ENCODE data around the gene C12orf57.

GRCh38 chr12:6912164-6912935, 31.5 kb upstream of the C12orf57 start:
- TF ChIP-seq E2F4 (CRISPR knock-in tag; IDR thresholded peaks at IDR 0.05; ENCODE audit: low read depth) = no peak
- TF ChIP-seq POLR2A (conservative IDR thresholded peaks at IDR 0.05) = no peak
- no peak for TF ChIP-seq PCBP1 (IDR thresholded peaks at IDR 0.05; ENCODE audit: low read depth, low read length, poor library complexity, severe bottlenecking)
- TF ChIP-seq RFX5 (IDR thresholded peaks at IDR 0.05; ENCODE audit: low read depth, low read length) = no peak
- no peak for TF ChIP-seq PPARD (CRISPR knock-in tag; IDR thresholded peaks at IDR 0.05)
- TF ChIP-seq SMAD4 (CRISPR knock-in tag; conservative IDR thresholded peaks at IDR 0.05) = no peak
- TF ChIP-seq ZNF398 (CRISPR knock-in tag; IDR thresholded peaks at IDR 0.05) = no peak
